ENCODE results near the gene WASL.

Gene WASL

DNA sequence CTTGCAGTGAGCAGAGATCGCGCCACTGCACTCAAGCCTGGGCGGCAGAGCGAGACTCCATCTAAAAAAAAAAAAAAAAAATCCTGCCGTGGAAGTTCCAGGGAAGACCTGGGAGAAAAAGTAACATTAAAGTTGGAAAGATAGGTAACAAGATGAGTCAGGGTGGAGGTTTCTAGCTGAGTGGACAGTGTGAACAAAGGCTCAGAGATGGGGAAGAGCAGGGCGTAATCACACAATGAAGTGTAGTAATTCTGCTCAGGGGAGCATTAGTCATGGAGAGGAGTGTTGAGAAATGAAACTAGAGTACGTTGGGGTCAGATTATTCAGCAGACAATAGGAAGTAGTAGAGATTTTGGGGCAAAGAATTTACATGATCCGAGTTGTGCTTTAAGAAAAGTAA, 21.6 kb upstream of the WASL start:
- no peak overlapping the region for H3K4me3 ChIP-seq (ENCODE audit: low read depth, low read length)
- in situ Hi-C loops (cut with HindIII; ENCODE audit: low sequenced_read_pairs) = no loop called here
- TF ChIP-seq, protein P1, sequence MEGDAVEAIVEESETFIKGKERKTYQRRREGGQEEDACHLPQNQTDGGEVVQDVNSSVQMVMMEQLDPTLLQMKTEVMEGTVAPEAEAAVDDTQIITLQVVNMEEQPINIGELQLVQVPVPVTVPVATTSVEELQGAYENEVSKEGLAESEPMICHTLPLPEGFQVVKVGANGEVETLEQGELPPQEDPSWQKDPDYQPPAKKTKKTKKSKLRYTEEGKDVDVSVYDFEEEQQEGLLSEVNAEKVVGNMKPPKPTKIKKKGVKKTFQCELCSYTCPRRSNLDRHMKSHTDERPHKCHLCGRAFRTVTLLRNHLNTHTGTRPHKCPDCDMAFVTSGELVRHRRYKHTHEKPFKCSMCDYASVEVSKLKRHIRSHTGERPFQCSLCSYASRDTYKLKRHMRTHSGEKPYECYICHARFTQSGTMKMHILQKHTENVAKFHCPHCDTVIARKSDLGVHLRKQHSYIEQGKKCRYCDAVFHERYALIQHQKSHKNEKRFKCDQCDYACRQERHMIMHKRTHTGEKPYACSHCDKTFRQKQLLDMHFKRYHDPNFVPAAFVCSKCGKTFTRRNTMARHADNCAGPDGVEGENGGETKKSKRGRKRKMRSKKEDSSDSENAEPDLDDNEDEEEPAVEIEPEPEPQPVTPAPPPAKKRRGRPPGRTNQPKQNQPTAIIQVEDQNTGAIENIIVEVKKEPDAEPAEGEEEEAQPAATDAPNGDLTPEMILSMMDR (IDR thresholded peaks at IDR 0.05; ENCODE audit: low read depth, low read length, missing control alignments) = no peak
- DNase-seq (ENCODE audit: low read depth) = peak; percentile 51

DNA sequence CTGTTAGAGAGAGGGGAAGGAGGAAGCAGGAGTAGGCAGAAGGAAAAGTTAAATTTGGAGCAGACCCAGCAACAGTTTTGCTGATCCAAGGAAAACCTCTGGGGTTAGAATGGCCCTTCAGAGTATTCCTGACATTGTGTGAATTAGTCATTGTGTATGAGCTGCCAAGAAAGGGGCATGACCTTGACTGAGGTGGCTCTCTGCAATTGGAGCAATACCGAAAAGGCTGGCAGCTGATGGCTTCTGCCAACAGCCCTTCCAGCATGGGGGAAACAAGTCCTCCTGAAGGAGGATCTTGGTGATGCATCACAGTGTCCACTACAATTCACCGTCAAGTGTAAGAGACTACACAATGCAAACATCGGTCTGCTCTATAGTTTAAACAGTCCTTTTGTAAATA, 20.6 kb upstream of the WASL start:
- TF ChIP-seq, protein P1 (IDR thresholded peaks at IDR 0.05; ENCODE audit: low read depth, low read length, missing control alignments) = no peak
- DNase-seq (ENCODE audit: low read depth) = no peak
- in situ Hi-C loops (cut with HindIII; ENCODE audit: low sequenced_read_pairs) = no loop called here
- no peak overlapping the region for H3K4me3 ChIP-seq (ENCODE audit: low read depth, low read length)

- in situ Hi-C loops (cut with HindIII; ENCODE audit: low sequenced_read_pairs) = no loop called here
- TF ChIP-seq, protein P1 (IDR thresholded peaks at IDR 0.05; ENCODE audit: low read depth, low read length, missing control alignments) = no peak
- no peak overlapping the region for H3K4me3 ChIP-seq (ENCODE audit: low read depth, low read length)
- DNase-seq (ENCODE audit: low read depth) = no peak
Measured at GRCh38 chr7:123768493-123768892, 19.7 kb upstream of the WASL start.

DNA sequence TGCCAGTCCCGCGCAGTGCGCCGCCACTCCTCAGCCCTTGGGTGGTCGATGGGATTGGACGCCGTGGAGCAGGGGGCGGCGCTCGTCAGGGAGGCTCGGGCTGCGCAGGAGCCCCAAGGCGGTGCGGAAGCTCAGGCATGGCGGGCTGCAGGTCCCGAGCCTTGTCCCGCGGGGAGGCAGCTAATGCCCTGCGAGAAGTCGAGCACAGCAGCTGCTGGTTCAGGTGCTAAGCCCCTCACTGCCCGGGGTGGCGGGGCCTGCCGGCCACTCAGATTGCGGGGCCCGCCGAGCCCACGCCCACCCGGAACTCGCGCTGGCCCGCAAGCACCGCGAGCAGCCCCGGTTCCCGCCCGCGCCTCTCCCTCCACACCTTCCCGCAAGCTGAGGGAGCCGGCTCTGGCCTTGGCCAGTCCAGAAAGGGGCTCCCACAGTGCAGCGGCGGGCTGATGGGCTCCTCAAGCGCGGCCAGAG, 14.4 kb upstream of the WASL start:
- DNase-seq (ENCODE audit: low read depth) = no peak
- in situ Hi-C loops (cut with HindIII; ENCODE audit: low sequenced_read_pairs) = no loop called here
- TF ChIP-seq, protein P1 (IDR thresholded peaks at IDR 0.05; ENCODE audit: low read depth, low read length, missing control alignments) = no peak
- no peak overlapping the region for H3K4me3 ChIP-seq (ENCODE audit: low read depth, low read length)

- TF ChIP-seq, protein P1 (IDR thresholded peaks at IDR 0.05; ENCODE audit: low read depth, low read length, missing control alignments) = no peak
- DNase-seq (ENCODE audit: low read depth) = no peak
- H3K4me3 ChIP-seq (ENCODE audit: low read depth, low read length) = no peak overlapping the region
- in situ Hi-C loops (cut with HindIII; ENCODE audit: low sequenced_read_pairs) = no loop called here
Measured at GRCh38 chr7:123761729-123762128, 12.9 kb upstream of the WASL start.

DNA sequence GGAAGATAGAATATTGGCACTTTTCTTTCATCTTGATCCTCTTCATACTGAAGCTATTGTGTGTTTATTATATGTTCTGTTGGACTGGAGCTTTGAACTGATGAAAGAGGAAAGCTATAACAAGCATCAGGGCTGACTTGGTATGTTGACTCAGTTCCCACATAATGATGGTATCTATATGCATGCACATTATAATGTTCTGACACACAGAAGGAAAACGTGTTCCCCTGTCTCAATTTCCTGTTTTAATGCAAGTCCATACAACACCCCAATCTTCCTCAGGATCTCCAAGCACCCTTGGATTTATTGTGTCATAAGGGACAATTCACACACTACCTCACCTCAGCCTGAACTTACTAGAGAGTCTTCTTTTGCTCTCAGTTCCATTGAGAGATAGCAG, 8.3 kb upstream of the WASL start:
- no peak for DNase-seq (ENCODE audit: low read depth)
- H3K4me3 ChIP-seq (ENCODE audit: low read depth, low read length) = no peak overlapping the region
- in situ Hi-C loops (cut with HindIII; ENCODE audit: low sequenced_read_pairs) = no loop called here
- TF ChIP-seq, protein P1 (IDR thresholded peaks at IDR 0.05; ENCODE audit: low read depth, low read length, missing control alignments) = no peak

- in situ Hi-C loops (cut with HindIII; ENCODE audit: low sequenced_read_pairs) = no loop called here
- DNase-seq (ENCODE audit: low read depth) = no peak
- TF ChIP-seq, protein P1 (IDR thresholded peaks at IDR 0.05; ENCODE audit: low read depth, low read length, missing control alignments) = no peak
- H3K4me3 ChIP-seq (ENCODE audit: low read depth, low read length) = no peak overlapping the region
Measured at GRCh38 chr7:123755338-123755737, 6.5 kb upstream of the WASL start.
